Breast epithelium (tissue), 4 donors: ENCODE measurements around the gene CLECL1. TPM values are rescaled to one million over a fixed set of nuclear protein-coding genes. Genes with fewer than 3 reads are reported as not detected.

ENCODE experiments used
- DNase-seq, 2 donors: peaks; one replicate each; pipeline ENCODE4 v3.0.0-alpha.2; 2019; ENCODE audit warnings: low spot score in 2 of 2
- H3K27ac ChIP-seq, 2 donors: fragments of 200-600 bp; sonication (generic) in 1 of 2; one replicate each; pipeline ENCODE4 v1.5.1; 2016 to 2019; ENCODE audit warnings: mild to moderate bottlenecking in 1 of 2
- H3K27me3 ChIP-seq, 2 donors: fragments of 200-600 bp; sonication (generic) in 1 of 2; one replicate each; pipeline versions ENCODE4 v1.5.1 to v1.6.0; 2017 to 2019; ENCODE audit warnings: control low read depth in 1 of 2, mild to moderate bottlenecking in 1 of 2
- H3K36me3 ChIP-seq: fragments of 200-600 bp; one replicate; pipeline ENCODE4 v1.5.1; 2019
- H3K4me1 ChIP-seq, 2 donors: fragments of 200-600 bp; sonication (generic); one replicate each; pipeline ENCODE4 v1.5.1; 2016 to 2019; ENCODE audit warnings: control low read depth in 1 of 2
- H3K4me3 ChIP-seq, 3 donors: fragments of 200-600 bp; sonication (generic); 1 replicate in 2 of 3; 2 replicates in 1 of 3; pipeline ENCODE4 v1.5.1; 2016 to 2019; ENCODE audit warnings: mild to moderate bottlenecking in 3 of 3, moderate library complexity in 2 of 3
- H3K9me3 ChIP-seq, 2 donors: fragments of 200-600 bp; sonication (generic) in 1 of 2; one replicate each; pipeline ENCODE4 v1.5.1; 2016 to 2019; ENCODE audit warnings: control low read depth in 1 of 2
- CTCF ChIP-seq, 3 donors: fragments of 450-650 bp; IDR thresholded peaks; one replicate each; pipeline ENCODE4 v1.5.1; 2016 to 2017; ENCODE audit warnings: antibody characterized with exemption in 3 of 3, mild to moderate bottlenecking in 3 of 3, moderate library complexity in 3 of 3
- POLR2A ChIP-seq: fragments of 450-650 bp; IDR thresholded peaks from one replicate; pipeline ENCODE4 v1.6.1; 2016; ENCODE audit warnings: antibody characterized with exemption, mild to moderate bottlenecking, moderate library complexity
- POLR2AphosphoS5 ChIP-seq, 3 donors: sonication (generic); formaldehyde crosslinking; IDR thresholded peaks; one replicate each; pipeline ENCODE4 v1.6.1; 2017; ENCODE audit warnings: antibody characterized with exemption in 3 of 3
- intact Hi-C: fragments of 100-400 bp; cut with DNase I; formaldehyde crosslinking; loops from one replicate; pipeline ENCODE4 v1.15.1; 2023; ENCODE audit warnings: low total_unique reads
- total RNA-seq, 3 donors: library from RNA; depleted of rRNA; stranded (reverse); fragments of >200 nt; gene quantifications; one replicate each; pipeline ENCODE4 v1.1.0, GENCODE V29; 2016

Gene CLECL1
- total RNA-seq, 3 donors from 2014 or later: 0.80 to 1.0 TPM; not detected in 1

- no peak for TF ChIP-seq POLR2AphosphoS5 (IDR thresholded peaks at IDR 0.05)
- no peak for TF ChIP-seq POLR2A
- no peak for TF ChIP-seq CTCF (IDR thresholded peaks at IDR 0.05)
- H3K4me3 ChIP-seq: no peak overlapping the region
- peaks cover 0 to 7% of the 10 kb centered on the region in 2 donors for H3K4me1 ChIP-seq
- DNase-seq: no peak
- no peaks in the 10 kb centered on the region for H3K36me3 ChIP-seq
- no peaks in the 10 kb centered on the region for H3K27me3 ChIP-seq
- intact Hi-C loops: no loop called here
- no peaks in the 10 kb centered on the region for H3K9me3 ChIP-seq
- peak overlapping the region in 1 of 2 donors; percentile 36 for H3K27ac ChIP-seq
These were observed 58.7 kb downstream of the CLECL1 start for GRCh38 chr12:9674226-9674590.

GRCh38 chr12:9673404-9674225 lies 59.3 kb downstream of the CLECL1 start:
- H3K4me1 ChIP-seq: peaks cover 0 to 7% of the 10 kb centered on the region in 2 donors
- no peaks in the 10 kb centered on the region for H3K27me3 ChIP-seq
- peak overlapping the region in 1 of 2 donors; percentile 36 for H3K27ac ChIP-seq
- no peaks in the 10 kb centered on the region for H3K9me3 ChIP-seq
- TF ChIP-seq POLR2A: no peak
- TF ChIP-seq CTCF (IDR thresholded peaks at IDR 0.05): no peak
- no peak for TF ChIP-seq POLR2AphosphoS5 (IDR thresholded peaks at IDR 0.05)
- intact Hi-C loops: no loop called here
- no peaks in the 10 kb centered on the region for H3K36me3 ChIP-seq
- no peak for DNase-seq
- H3K4me3 ChIP-seq: no peak overlapping the region

Other genes starting within 250 kb of the CLECL1 start
- gene KLRB1, start 125.2 kb downstream of the CLECL1 start, total RNA-seq: 1 to 10 TPM in 1 of 3 donors, under 1 TPM in 2; 0.66 to 1.5 (median 0.80) TPM
- gene CLEC2D, start 63.4 kb downstream of the CLECL1 start, total RNA-seq: 10 to 100 TPM; 10.9 to 30.1 (median 23.9) TPM
- gene CD69, start 27.8 kb upstream of the CLECL1 start, total RNA-seq: 10 to 100 TPM in 2 of 3 donors, 1 to 10 TPM in 1; 7.4 to 21.4 (median 11.5) TPM
- gene KLRF1, start 94.4 kb upstream of the CLECL1 start, total RNA-seq: under 1 TPM in 2 of 3 donors, not detected in 1; 0.32 to 0.44 TPM
- gene CLEC2B, start 136.3 kb upstream of the CLECL1 start, total RNA-seq: 10 to 100 TPM; 18.4 to 36.1 (median 29.3) TPM
- not detected for gene KLRF2, start 148.4 kb upstream of the CLECL1 start, total RNA-seq
- gene CLEC2A, start 199.3 kb upstream of the CLECL1 start, total RNA-seq: not detected
- gene CLEC12A, start 238.3 kb upstream of the CLECL1 start, total RNA-seq: 1 to 10 TPM in 2 of 3 donors, not detected in 1; 1.6 to 1.9 TPM